ENCODE results near the gene RALGPS1.
A peak's percentile ranks its signal among the peaks of the same experiment; 100 is the strongest.

RALGPS1 gene

GRCh38 chr9:127081250-127082185 lies 166.9 kb downstream of the RALGPS1 start:
- peak; percentile 11 for DNase-seq (ENCODE audit: low spot score)

DNA sequence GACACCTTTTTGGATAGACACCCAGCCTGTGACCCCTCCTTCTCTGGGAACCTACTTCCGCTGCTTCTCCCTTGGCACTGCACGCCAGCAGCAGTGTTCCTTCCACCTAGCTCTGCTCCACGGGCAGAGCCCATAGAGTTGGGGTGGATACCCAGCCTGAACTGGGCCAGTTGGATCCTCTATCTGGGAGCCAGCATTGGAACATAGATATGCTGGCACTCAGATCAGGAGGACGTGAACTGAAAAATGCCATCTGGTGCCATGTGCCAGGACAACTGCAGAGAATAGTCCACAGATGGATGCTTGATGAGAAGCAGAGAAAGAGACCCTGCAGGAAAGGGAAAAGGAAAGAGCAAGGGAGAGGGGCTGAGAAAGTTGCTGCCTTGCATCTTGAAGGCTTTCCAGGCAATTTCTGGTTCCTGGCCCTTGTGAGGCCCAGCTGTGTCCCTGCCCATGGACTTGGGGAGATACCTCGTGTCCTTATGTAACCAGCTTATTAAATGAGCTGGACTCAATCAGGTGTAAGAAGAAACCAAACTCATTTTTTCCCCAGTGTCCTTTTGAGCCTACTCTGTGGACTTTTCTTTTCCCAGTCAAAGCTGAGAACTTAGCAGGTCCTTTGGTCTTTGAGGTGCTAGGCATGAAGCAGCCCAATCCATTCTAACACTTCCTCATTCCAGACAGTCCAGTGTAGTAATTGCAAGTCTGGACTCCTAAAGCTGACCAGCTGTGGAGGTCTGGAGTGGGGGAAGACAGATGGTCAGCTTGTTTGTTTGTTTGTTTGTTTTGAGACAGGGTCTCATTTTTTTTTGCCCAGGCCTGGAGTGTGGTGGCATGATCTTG lies 168.8 kb downstream of the RALGPS1 start:
- peak; percentile 23 for DNase-seq (ENCODE audit: low spot score)

DNA sequence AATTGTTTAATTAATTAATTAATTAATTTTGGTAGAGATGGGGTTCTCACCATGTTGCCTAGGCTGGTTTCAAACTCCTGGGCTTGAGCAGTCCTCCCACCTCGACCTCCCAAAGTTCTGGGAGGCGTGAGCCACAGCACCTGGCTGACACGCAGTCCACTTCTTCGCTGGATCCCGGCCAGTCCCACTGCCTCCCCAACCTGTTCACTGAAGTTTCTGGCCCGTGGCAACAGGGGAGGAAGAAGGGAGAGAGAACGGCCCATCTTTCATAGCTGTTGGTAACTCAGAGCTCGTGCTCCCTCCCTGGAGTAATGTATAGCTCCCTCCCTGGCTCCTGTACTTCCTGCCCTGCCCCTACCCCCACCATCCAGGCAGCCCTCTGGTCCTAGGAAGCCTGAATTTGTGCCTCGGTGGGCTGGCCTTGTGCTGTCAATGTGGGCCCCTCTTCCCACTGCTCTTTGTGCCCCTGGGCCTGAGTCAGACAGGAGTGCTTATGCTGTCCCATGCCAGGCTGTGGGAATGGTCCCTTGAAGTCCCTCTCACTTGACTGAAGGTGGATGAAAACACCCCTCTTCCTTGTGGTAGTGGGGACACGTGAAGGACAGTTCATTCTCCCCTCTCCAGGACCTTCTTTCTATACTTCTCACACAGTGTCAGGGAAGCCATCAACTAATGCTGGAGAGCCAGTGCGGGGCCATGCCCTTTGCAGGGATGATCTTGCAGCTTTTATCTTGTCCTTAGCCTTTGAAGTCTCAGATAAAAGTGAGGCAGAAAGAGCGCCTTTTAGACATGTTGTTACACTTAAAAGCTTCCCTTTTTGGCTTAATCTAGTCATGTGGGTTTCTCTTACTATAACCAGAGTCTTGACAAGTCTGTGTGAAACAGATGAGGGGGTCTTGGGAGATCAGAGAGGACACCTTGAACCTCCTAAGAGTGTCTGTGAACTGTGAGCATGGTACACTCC lies 169.8 kb downstream of the RALGPS1 start:
- DNase-seq (ENCODE audit: low spot score), result no peak

- DNase-seq (ENCODE audit: low spot score), result no peak
Observed at GRCh38 chr9:127085186-127085585, 170.6 kb downstream of the RALGPS1 start.

DNA sequence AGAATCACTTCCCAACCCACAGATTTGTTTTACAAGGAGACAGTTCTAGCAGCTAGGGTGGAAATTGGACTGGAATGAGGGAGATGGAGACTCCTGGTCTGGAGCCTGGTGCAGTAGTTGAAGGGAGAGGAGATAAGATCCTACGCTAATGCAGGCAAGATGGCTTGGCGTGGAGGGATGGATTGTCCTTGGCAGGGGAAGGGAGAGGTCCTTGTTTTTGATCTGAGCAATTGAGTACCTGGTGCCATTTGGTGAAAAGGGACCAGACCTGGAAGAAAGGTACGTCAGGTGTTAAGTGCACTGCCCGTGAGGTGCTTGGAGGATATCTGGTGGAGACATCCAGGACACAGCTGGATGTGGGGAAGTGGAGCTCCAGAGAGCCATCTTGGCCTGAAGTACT lies 172.2 kb downstream of the RALGPS1 start:
- DNase-seq (ENCODE audit: low spot score), result no peak

DNA sequence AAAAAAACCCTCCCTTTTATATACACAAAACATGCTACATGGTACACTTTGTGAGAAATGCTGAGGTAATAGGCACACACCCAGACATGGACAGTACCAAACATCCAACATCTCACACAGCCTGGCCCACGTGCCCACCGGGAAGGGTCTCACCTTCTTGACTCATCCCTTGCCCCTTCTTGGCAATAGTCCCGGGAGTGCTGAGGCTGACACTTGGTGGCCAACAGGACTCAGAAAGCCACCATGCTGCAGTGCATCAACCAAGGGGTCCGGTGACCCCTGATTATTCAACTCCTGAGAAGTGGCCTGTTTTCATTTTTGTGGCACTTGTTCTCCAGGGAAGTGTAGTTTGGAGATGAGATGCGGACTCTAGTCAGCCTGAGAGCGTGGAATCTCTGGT lies 172.8 kb downstream of the RALGPS1 start:
- no peak for DNase-seq (ENCODE audit: low spot score)

- no peak for DNase-seq (ENCODE audit: low spot score)
Observed at GRCh38 chr9:127087836-127088235, 173.3 kb downstream of the RALGPS1 start.

DNA sequence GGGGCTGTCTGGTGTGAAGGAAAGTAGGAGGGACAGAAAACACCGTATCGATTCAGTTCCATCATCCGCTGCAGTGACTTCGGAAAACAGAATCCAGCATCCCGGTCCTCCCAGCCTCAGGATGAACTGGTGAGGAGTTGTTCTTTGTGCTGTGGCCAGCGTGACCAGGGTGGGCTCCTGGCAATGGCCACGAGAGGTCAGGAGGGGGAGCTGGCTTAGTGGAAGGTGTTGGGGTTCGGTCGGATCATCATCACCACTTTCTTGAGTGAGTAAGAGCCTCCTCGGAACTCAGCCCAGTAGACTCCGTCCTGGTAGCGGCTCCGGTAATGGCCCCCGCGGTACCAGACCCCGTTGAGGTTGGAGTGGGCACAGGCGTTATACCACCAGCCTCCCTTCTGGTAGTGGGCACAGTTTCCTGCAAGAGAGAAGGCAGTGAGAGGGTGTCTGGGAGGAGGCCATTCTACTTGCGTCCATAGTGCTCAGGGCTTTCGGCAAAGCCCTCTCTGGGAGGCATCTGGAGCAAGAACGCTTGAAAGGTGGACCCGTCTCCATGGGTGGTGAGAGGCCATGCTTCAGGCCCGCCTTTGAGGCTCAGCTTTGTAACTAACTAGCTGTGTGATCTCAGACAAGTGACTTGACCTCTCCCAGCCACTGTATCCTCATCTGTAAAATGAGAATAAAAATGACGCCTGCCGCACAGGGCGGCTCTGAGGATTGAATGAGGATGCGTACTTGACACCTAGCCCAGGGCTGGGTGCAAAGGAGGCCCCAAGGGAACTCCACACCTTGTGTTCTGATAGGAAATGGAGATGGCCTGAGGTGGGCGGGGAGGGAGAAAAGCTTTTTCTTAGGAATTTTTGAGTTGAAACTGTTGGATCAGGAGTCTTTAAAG lies 174.4 kb downstream of the RALGPS1 start:
- DNase-seq (ENCODE audit: low spot score), result no peak

GRCh38 chr9:127089631-127090081 lies 175.1 kb downstream of the RALGPS1 start:
- no peak for DNase-seq (ENCODE audit: low spot score)

DNA sequence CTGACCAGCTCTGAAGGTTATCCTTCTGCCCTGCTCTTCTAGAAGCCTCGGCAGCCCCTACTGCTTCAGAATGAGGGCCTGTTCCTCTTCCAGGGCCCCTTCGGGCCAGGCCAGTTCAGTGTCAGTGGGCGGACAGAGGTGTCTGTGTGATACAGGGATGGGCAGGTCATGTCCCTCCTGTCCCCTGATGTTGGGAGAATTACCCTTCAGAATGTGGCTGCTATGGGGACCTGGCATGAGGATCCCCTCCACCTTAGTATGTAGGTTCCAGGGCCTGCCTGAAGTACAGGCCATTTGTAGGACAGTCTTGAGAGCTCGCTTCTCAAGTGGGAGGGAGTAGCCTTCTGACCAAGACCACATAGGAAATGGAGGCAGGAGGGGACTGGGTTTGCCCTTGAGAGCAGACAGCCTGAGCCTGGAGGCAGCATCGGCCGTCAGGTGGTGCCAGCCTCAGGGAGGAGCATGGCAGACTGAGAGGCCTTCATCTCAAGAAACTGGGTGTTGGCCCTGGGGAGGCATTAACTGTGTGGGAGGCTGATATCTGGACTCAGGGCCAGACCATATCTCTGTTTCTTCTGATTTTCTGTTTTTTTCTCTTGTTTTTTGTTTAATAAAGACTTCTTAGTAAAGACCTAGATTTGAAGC lies 175.9 kb downstream of the RALGPS1 start:
- no peak for DNase-seq (ENCODE audit: low spot score)

DNA sequence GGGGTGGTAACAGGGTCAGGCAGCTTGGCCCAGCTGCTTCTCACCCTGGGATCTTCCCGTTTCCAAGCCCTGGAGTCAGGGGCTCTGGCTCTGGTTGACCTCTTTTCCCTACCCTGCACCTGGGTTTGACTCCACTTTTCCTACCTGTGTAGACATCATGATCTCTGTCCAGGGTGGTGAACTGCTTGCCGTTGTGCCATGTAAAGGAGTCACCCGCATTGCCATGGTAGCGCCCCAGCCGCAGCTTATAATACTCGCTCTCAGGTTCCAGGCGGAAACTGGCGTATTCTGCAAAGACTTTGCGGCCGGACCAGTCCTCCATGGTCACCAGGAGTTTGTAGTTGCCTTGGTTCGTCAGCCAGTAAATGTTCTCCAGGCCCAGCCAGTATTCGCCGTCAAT lies 176.9 kb downstream of the RALGPS1 start:
- DNase-seq (ENCODE audit: low spot score), result no peak

- no peak for DNase-seq (ENCODE audit: low spot score)
Observed at GRCh38 chr9:127092041-127092608, 177.5 kb downstream of the RALGPS1 start.

DNA sequence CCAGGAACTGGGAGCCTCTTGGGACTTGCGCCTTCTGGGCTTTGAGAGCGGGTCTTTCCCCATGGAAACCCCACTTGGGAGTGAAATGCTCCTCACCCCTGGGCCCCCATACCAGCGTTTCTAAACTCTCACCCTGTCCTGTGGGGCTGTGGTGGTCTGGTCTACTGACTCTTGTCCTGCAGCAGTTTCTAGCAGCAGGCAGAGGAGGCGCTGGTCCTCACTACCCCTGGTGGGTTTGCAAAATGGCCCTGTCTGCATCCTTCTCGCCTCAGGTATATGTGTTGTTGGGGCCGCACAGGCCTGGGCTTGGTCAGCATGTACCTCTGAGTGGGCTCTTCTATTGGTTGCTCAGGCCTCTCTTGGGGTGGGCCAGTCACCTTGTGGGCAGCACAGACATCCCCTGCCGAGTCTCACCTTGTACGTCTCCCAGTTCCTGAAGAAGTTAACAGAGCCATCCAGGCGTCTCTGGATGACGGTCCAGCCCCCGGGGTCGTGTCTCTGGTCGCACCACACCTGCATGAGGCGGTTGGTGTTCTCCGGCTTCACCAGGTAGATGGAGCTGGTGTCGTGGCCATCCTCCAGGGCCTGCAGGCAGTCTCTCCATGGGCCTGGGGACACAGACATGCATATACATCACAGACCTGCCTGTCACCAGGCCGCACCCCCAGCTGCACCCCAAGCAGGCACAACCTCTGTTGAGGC lies 178.9 kb downstream of the RALGPS1 start:
- no peak for DNase-seq (ENCODE audit: low spot score)

DNA sequence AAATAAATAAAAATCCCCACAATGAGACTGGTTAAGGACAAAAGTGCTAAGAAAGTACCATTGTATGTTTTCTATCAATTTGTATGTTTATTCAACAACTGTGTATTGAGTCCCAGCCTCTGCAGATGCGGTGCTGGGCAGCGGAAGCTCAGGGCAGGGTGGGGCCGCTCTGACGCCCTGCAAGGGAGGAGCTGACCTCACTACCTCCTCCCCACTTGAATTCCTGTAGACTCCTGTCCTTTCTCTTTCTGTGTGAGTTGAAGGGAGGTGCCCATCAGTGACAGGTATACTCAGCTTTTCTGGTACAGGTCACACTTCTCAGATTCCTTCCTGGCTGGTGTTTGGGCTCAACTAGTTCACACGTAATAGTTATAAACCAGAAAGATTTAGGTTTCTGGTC lies 180.8 kb downstream of the RALGPS1 start:
- no peak for DNase-seq (ENCODE audit: low spot score)

- no peak for DNase-seq (ENCODE audit: low spot score)
Observed at GRCh38 chr9:127096208-127096607, 181.6 kb downstream of the RALGPS1 start.

GRCh38 chr9:127097683-127098082 lies 183.1 kb downstream of the RALGPS1 start:
- no peak for DNase-seq (ENCODE audit: low spot score)

GRCh38 chr9:127098916-127099553 lies 184.5 kb downstream of the RALGPS1 start:
- DNase-seq (ENCODE audit: low spot score), result no peak

- no peak for DNase-seq (ENCODE audit: low spot score)
Observed at GRCh38 chr9:127099664-127100063, 185.1 kb downstream of the RALGPS1 start.

GRCh38 chr9:127102176-127102575 lies 187.6 kb downstream of the RALGPS1 start:
- DNase-seq (ENCODE audit: low spot score), result no peak

Data from AG08395 (cell line).